GM23338 (cell line): ENCODE data around the gene LRBA. TPM values are rescaled to one million over a fixed set of nuclear protein-coding genes. Genes with fewer than 3 reads are reported as not detected.

ENCODE experiments used
- ATAC-seq: fragments of 200-7000 bp; cut with Tn5 transposase; 3 replicates; pipeline ENCODE4 v1.9.1; 2020
- DNase-seq: peaks from one replicate; pipeline ENCODE4 v3.0.0-alpha.2; 2015; ENCODE audit warnings: low spot score
- H2AFZ ChIP-seq: fragments of 200-600 bp; sonication (generic); 2 replicates; pipeline ENCODE4 v1.8.0; 2016; ENCODE audit warnings: antibody characterized with exemption, mild to moderate bottlenecking, moderate library complexity
- H3F3A ChIP-seq: fragments of 200-600 bp; sonication (generic); replicated peaks from 2 replicates; pipeline ENCODE4 v1.8.0; 2017; ENCODE audit warnings: antibody characterized with exemption, mixed run types, low read depth
- H3K27ac ChIP-seq: fragments of 200-600 bp; sonication (generic); 2 replicates; pipeline ENCODE4 v1.6.1; 2016; ENCODE audit warnings: low read depth
- H3K27me3 ChIP-seq: fragments of 200-600 bp; sonication (generic); 2 replicates; pipeline ENCODE4 v1.8.0; 2016; ENCODE audit warnings: mild to moderate bottlenecking, mixed run types, moderate library complexity; ENCODE audit not compliant: insufficient read depth
- H3K36me3 ChIP-seq: fragments of 200-600 bp; sonication (generic); 2 replicates; pipeline ENCODE4 v1.8.0; 2016; ENCODE audit warnings: mild to moderate bottlenecking; ENCODE audit not compliant: insufficient read depth
- H3K4me1 ChIP-seq: fragments of 200-600 bp; sonication (generic); 2 replicates; pipeline ENCODE4 v1.8.0; 2016; ENCODE audit warnings: mild to moderate bottlenecking, moderate library complexity; ENCODE audit not compliant: insufficient read depth
- H3K4me2 ChIP-seq: fragments of 200-600 bp; sonication (generic); 2 replicates; pipeline ENCODE4 v1.7.1; 2017; ENCODE audit warnings: mixed run types
- H3K4me3 ChIP-seq: fragments of 200-600 bp; sonication (generic); 2 replicates; pipeline ENCODE4 v1.6.1; 2016; ENCODE audit warnings: mixed run types
- H3K79me2 ChIP-seq: fragments of 200-600 bp; sonication (generic); replicated peaks from 2 replicates; pipeline ENCODE4 v1.8.0; 2017; ENCODE audit warnings: mild to moderate bottlenecking; ENCODE audit not compliant: insufficient read depth
- H3K9me2 ChIP-seq: fragments of 200-600 bp; sonication (generic); 2 replicates; pipeline ENCODE4 v1.8.0; 2017; ENCODE audit not compliant: insufficient read depth
- H4K20me1 ChIP-seq: fragments of 200-600 bp; sonication (generic); replicated peaks from 2 replicates; pipeline ENCODE4 v1.8.0; 2017; ENCODE audit warnings: mild to moderate bottlenecking; ENCODE audit not compliant: insufficient read depth
- H3K27ac Mint-ChIP-seq: 2 replicates; pipeline ENCODE4 v1.8.0; 2020; ENCODE audit warnings: inconsistent platforms, mild to moderate bottlenecking, moderate library complexity, mixed read lengths
- H3K27me3 Mint-ChIP-seq: 3 replicates; pipeline ENCODE4 v1.8.0; 2022; ENCODE audit warnings: low read depth, mild to moderate bottlenecking, moderate library complexity, mixed read lengths, inconsistent platforms; ENCODE audit not compliant: insufficient read depth, poor library complexity
- H3K36me3 Mint-ChIP-seq: 3 replicates; pipeline ENCODE4 v1.8.0; 2021; ENCODE audit warnings: low read depth, mild to moderate bottlenecking, inconsistent platforms, moderate library complexity, mixed read lengths
- H3K4me1 Mint-ChIP-seq: 3 replicates; pipeline ENCODE4 v1.8.0; 2020; ENCODE audit warnings: mild to moderate bottlenecking, inconsistent platforms, mixed read lengths
- H3K4me3 Mint-ChIP-seq: 3 replicates; pipeline ENCODE4 v1.8.0; 2021; ENCODE audit warnings: moderate library complexity, mild to moderate bottlenecking, inconsistent platforms, mixed read lengths
- H3K9me3 Mint-ChIP-seq: 3 replicates; pipeline ENCODE4 v1.8.0; 2020; ENCODE audit warnings: moderate library complexity, mild to moderate bottlenecking, inconsistent platforms, mixed read lengths
- CREB1 ChIP-seq: fragments of 250-450 bp; sonication (Bioruptor Pico); IDR thresholded peaks from 2 replicates; pipeline ENCODE4 v1.5.0; 2020; ENCODE audit warnings: low read depth, mild to moderate bottlenecking, moderate library complexity
- EZH2 ChIP-seq: fragments of 200-600 bp; sonication (generic); IDR thresholded peaks from one replicate; pipeline ENCODE4 v1.8.0; 2017; ENCODE audit warnings: antibody characterized with exemption, mild to moderate bottlenecking, low read depth; ENCODE audit not compliant: unreplicated experiment
- EZH2phosphoT487 ChIP-seq: fragments of 200-600 bp; sonication (generic); IDR thresholded peaks from one replicate; pipeline ENCODE4 v1.8.1; 2018; ENCODE audit warnings: antibody characterized with exemption; ENCODE audit not compliant: unreplicated experiment
- JUNB ChIP-seq: IDR thresholded peaks from one replicate; pipeline ENCODE4 v1.6.1; 2016; ENCODE audit warnings: antibody characterized with exemption; ENCODE audit not compliant: unreplicated experiment
- NANOG ChIP-seq: IDR thresholded peaks from 2 replicates; pipeline ENCODE4 v1.6.1; 2016; ENCODE audit warnings: antibody characterized with exemption, borderline replicate concordance
- POLR2AphosphoS5 ChIP-seq: IDR thresholded peaks from 2 replicates; pipeline ENCODE4 v1.6.1; 2016; ENCODE audit warnings: antibody characterized with exemption, low read depth
- STAT1 ChIP-seq: IDR thresholded peaks from one replicate; pipeline ENCODE4 v1.6.1; 2016; ENCODE audit warnings: antibody characterized with exemption; ENCODE audit not compliant: unreplicated experiment
- ZNF114 ChIP-seq: fragments of 250-450 bp; sonication (Bioruptor Pico); IDR thresholded peaks from 2 replicates; pipeline ENCODE4 v1.5.0; 2020; ENCODE audit warnings: mild to moderate bottlenecking, moderate library complexity
- ZNF331 ChIP-seq: fragments of 250-450 bp; sonication (Bioruptor Pico); IDR thresholded peaks from 2 replicates; pipeline ENCODE4 v1.5.0; 2020; ENCODE audit warnings: low read depth, mild to moderate bottlenecking, moderate library complexity
- ZNF462 ChIP-seq: fragments of 250-450 bp; sonication (Bioruptor Pico); IDR thresholded peaks from 2 replicates; pipeline ENCODE4 v1.5.0; 2020; ENCODE audit warnings: mild to moderate bottlenecking, moderate library complexity
- polyA plus RNA-seq: library from polyadenylated mRNA; unstranded; fragments of >200 nt; fragmentation: Nextera tagmentation; extraction: Ambion mirVana; gene quantifications from 2 replicates; pipeline ENCODE4 v1.2.1, GENCODE V29; 2016
- total RNA-seq: library from RNA; depleted of rRNA; stranded (reverse); fragments of >200 nt; shearing (Covaris generic); gene quantifications from 2 replicates; pipeline ENCODE4 v1.2.3, GENCODE V29; 2014
- TF ChIP-seq, protein P1 (sequence below), 2 experiments: fragments of 200-600 bp in 1 of 2; sonication (generic) in 1 of 2; conservative IDR thresholded peaks; 2 replicates each; pipeline versions ENCODE4 v1.5.1 to v1.6.1; 2016 to 2017; ENCODE audit warnings: antibody characterized with exemption in 2 of 2, low read depth in 2 of 2, mild to moderate bottlenecking in 2 of 2, moderate library complexity in 1 of 2
- TF ChIP-seq, protein P2 (sequence below): IDR thresholded peaks from one replicate; pipeline ENCODE4 v1.6.1; 2018; ENCODE audit warnings: antibody characterized with exemption; ENCODE audit not compliant: unreplicated experiment
- TF ChIP-seq, protein P3 (sequence below): IDR thresholded peaks from 2 replicates; pipeline ENCODE4 v1.6.1; 2016; ENCODE audit warnings: antibody characterized with exemption

Gene LRBA
- total and polyA plus RNA-seq, 2 experiments from 2014 or later: 23.3 to 126 TPM

- Histone ChIP-seq H3K79me2 (peaks cover 69% of the 10 kb centered on the region), H3F3A (0 out of 2 replicates have a peak, but pooled peaks cover 4% of the 10 kb centered on the region), H3K36me3 (peaks cover 19% of the 10 kb centered on the region; the same call in 1 of the 2 replicates), H3K4me3 (no peak overlapping the region), H3K9me2 (no peaks in the 10 kb centered on the region), H2AFZ (no peak overlapping the region), H3K4me2 (no peak overlapping the region), H3K27ac (no peak overlapping the region), H3K27me3 (no peaks in the 10 kb centered on the region), H4K20me1 (no peaks in the 10 kb centered on the region; the same call in 1 of the 2 replicates), H3K4me1 (peaks cover 5% of the 10 kb centered on the region; the same call in 1 of the 2 replicates)
- no peak for TF ChIP-seq EZH2
- no peak for TF ChIP-seq ZNF462
- no peak for TF ChIP-seq STAT1
- TF ChIP-seq, protein P1, sequence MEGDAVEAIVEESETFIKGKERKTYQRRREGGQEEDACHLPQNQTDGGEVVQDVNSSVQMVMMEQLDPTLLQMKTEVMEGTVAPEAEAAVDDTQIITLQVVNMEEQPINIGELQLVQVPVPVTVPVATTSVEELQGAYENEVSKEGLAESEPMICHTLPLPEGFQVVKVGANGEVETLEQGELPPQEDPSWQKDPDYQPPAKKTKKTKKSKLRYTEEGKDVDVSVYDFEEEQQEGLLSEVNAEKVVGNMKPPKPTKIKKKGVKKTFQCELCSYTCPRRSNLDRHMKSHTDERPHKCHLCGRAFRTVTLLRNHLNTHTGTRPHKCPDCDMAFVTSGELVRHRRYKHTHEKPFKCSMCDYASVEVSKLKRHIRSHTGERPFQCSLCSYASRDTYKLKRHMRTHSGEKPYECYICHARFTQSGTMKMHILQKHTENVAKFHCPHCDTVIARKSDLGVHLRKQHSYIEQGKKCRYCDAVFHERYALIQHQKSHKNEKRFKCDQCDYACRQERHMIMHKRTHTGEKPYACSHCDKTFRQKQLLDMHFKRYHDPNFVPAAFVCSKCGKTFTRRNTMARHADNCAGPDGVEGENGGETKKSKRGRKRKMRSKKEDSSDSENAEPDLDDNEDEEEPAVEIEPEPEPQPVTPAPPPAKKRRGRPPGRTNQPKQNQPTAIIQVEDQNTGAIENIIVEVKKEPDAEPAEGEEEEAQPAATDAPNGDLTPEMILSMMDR (conservative IDR thresholded peaks at IDR 0.05; ENCODE audit: low read depth in 2 of 2): no peak
- TF ChIP-seq EZH2phosphoT487: no peak
- TF ChIP-seq ZNF114 (CRISPR knock-in tag): no peak
- TF ChIP-seq POLR2AphosphoS5: no peak
- TF ChIP-seq, protein P2, sequence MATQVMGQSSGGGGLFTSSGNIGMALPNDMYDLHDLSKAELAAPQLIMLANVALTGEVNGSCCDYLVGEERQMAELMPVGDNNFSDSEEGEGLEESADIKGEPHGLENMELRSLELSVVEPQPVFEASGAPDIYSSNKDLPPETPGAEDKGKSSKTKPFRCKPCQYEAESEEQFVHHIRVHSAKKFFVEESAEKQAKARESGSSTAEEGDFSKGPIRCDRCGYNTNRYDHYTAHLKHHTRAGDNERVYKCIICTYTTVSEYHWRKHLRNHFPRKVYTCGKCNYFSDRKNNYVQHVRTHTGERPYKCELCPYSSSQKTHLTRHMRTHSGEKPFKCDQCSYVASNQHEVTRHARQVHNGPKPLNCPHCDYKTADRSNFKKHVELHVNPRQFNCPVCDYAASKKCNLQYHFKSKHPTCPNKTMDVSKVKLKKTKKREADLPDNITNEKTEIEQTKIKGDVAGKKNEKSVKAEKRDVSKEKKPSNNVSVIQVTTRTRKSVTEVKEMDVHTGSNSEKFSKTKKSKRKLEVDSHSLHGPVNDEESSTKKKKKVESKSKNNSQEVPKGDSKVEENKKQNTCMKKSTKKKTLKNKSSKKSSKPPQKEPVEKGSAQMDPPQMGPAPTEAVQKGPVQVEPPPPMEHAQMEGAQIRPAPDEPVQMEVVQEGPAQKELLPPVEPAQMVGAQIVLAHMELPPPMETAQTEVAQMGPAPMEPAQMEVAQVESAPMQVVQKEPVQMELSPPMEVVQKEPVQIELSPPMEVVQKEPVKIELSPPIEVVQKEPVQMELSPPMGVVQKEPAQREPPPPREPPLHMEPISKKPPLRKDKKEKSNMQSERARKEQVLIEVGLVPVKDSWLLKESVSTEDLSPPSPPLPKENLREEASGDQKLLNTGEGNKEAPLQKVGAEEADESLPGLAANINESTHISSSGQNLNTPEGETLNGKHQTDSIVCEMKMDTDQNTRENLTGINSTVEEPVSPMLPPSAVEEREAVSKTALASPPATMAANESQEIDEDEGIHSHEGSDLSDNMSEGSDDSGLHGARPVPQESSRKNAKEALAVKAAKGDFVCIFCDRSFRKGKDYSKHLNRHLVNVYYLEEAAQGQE: no peak
- TF ChIP-seq JUNB: no peak
- TF ChIP-seq NANOG: no peak
- TF ChIP-seq, protein P3, sequence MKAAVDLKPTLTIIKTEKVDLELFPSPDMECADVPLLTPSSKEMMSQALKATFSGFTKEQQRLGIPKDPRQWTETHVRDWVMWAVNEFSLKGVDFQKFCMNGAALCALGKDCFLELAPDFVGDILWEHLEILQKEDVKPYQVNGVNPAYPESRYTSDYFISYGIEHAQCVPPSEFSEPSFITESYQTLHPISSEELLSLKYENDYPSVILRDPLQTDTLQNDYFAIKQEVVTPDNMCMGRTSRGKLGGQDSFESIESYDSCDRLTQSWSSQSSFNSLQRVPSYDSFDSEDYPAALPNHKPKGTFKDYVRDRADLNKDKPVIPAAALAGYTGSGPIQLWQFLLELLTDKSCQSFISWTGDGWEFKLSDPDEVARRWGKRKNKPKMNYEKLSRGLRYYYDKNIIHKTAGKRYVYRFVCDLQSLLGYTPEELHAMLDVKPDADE: no peak
- no peak for TF ChIP-seq CREB1
- TF ChIP-seq ZNF331 (CRISPR knock-in tag): no peak
- no peak overlapping the region for H3K27ac Mint-ChIP-seq
- no peak for ATAC-seq
- no peak overlapping the region for H3K4me3 Mint-ChIP-seq
- H3K36me3 Mint-ChIP-seq: peaks cover 53% of the 10 kb centered on the region
- peaks cover 3% of the 10 kb centered on the region; the same call in 1 of the 3 replicates for H3K4me1 Mint-ChIP-seq
- peaks cover 40% of the 10 kb centered on the region for H3K9me3 Mint-ChIP-seq
- H3K27me3 Mint-ChIP-seq: peaks cover 6% of the 10 kb centered on the region
- no peak for DNase-seq
These were observed 52.8 kb downstream of the LRBA start for GRCh38 chr4:150962245-150962644.
